Liver (tissue), 9 donors: ENCODE results near the gene GALNT14. TPM values are rescaled to one million over a fixed set of nuclear protein-coding genes. Genes with fewer than 3 reads are reported as not detected.

ENCODE experiments used
- DNase-seq: peaks from one replicate; pipeline ENCODE4 v3.0.0-alpha.2; 2017; ENCODE audit warnings: low spot score
- H3K27ac ChIP-seq, 2 donors: one replicate each; pipeline ENCODE4 v1.7.0; 2013; ENCODE audit warnings: inconsistent platforms in 2 of 2, low read length in 2 of 2, control low read depth in 1 of 2, low read depth in 1 of 2, mild to moderate bottlenecking in 1 of 2
- H3K27me3 ChIP-seq, 4 donors: one replicate each; pipeline versions ENCODE4 v1.6.1 to v1.7.0; 2013; ENCODE audit warnings: low read length in 3 of 4, inconsistent platforms in 1 of 4, mild to moderate bottlenecking in 1 of 4, moderate library complexity in 1 of 4; ENCODE audit not compliant: control insufficient read depth in 4 of 4, insufficient read depth in 4 of 4
- H3K36me3 ChIP-seq, 4 donors: one replicate each; pipeline versions ENCODE4 v1.6.1 to v1.7.0; 2013; ENCODE audit warnings: low read length in 3 of 4, mild to moderate bottlenecking in 3 of 4, low read depth in 1 of 4, moderate library complexity in 1 of 4; ENCODE audit not compliant: control insufficient read depth in 4 of 4, insufficient read depth in 3 of 4
- H3K4me1 ChIP-seq, 4 donors: one replicate each; pipeline versions ENCODE4 v1.6.1 to v1.7.0; 2013; ENCODE audit warnings: low read length in 3 of 4, mild to moderate bottlenecking in 3 of 4, moderate library complexity in 1 of 4; ENCODE audit not compliant: control insufficient read depth in 4 of 4, insufficient read depth in 4 of 4
- H3K4me3 ChIP-seq, 3 donors: one replicate each; pipeline versions ENCODE4 v1.6.1 to v1.7.0; 2013; ENCODE audit warnings: low read length in 3 of 3, control low read depth in 1 of 3, low read depth in 1 of 3, mild to moderate bottlenecking in 1 of 3
- H3K9ac ChIP-seq, 2 donors: one replicate each; pipeline ENCODE4 v1.7.0; 2013; ENCODE audit warnings: low read length in 2 of 2, mild to moderate bottlenecking in 2 of 2, moderate library complexity in 2 of 2, control low read depth in 1 of 2, low read depth in 1 of 2
- H3K9me3 ChIP-seq, 4 donors: one replicate each; pipeline versions ENCODE4 v1.6.1 to v1.7.0; 2013; ENCODE audit warnings: low read length in 3 of 4; ENCODE audit not compliant: control insufficient read depth in 4 of 4
- ATF3 ChIP-seq: IDR thresholded peaks from 2 replicates; pipeline ENCODE4 v1.6.1; 2016; ENCODE audit warnings: antibody characterized with exemption
- CTCF ChIP-seq: fragments of 150-350 bp; IDR thresholded peaks from 2 replicates; pipeline ENCODE4 v1.5.1; 2017; ENCODE audit warnings: improper control_type of control experiment, low read depth, low read length; ENCODE audit not compliant: missing input control
- FOXA1 ChIP-seq: IDR thresholded peaks from 2 replicates; pipeline ENCODE4 v1.6.1; 2016; ENCODE audit warnings: antibody characterized with exemption
- FOXA2 ChIP-seq: IDR thresholded peaks from 2 replicates; pipeline ENCODE4 v1.6.1; 2016; ENCODE audit warnings: antibody characterized with exemption
- GABPA ChIP-seq, 2 donors: IDR thresholded peaks in 1 of 2; conservative IDR thresholded peaks in 1 of 2; 2 replicates each; pipeline ENCODE4 v1.6.1; 2016; ENCODE audit warnings: antibody characterized with exemption in 2 of 2, mild to moderate bottlenecking in 1 of 2, moderate library complexity in 1 of 2
- HNF4A ChIP-seq, 2 donors: conservative IDR thresholded peaks; 2 replicates each; pipeline ENCODE4 v1.6.1; 2016; ENCODE audit warnings: antibody characterized with exemption in 2 of 2, mild to moderate bottlenecking in 2 of 2
- HNF4G ChIP-seq: IDR thresholded peaks from 2 replicates; pipeline ENCODE4 v1.6.1; 2016; ENCODE audit warnings: antibody characterized with exemption
- JUND ChIP-seq, 2 donors: IDR thresholded peaks; 2 replicates each; pipeline ENCODE4 v1.6.1; 2016; ENCODE audit warnings: antibody characterized with exemption in 2 of 2
- MAX ChIP-seq: IDR thresholded peaks from 2 replicates; pipeline ENCODE4 v1.6.1; 2016; ENCODE audit warnings: antibody characterized with exemption
- NR2F2 ChIP-seq: IDR thresholded peaks from 2 replicates; pipeline ENCODE4 v1.6.1; 2016; ENCODE audit warnings: antibody characterized with exemption
- RAD21 ChIP-seq, 2 donors: IDR thresholded peaks; 2 replicates each; pipeline ENCODE4 v1.6.1; 2016; ENCODE audit warnings: antibody characterized with exemption in 2 of 2, mild to moderate bottlenecking in 2 of 2
- REST ChIP-seq: IDR thresholded peaks from 2 replicates; pipeline ENCODE4 v1.6.1; 2016; ENCODE audit warnings: antibody characterized with exemption, mild to moderate bottlenecking
- RXRA ChIP-seq, 2 donors: IDR thresholded peaks; 2 replicates each; pipeline ENCODE4 v1.6.1; 2017 to 2018; ENCODE audit warnings: antibody characterized with exemption in 2 of 2, mild to moderate bottlenecking in 1 of 2
- SP1 ChIP-seq: IDR thresholded peaks from 2 replicates; pipeline ENCODE4 v1.6.1; 2018; ENCODE audit warnings: antibody characterized with exemption, mild to moderate bottlenecking
- TAF1 ChIP-seq: conservative IDR thresholded peaks from 2 replicates; pipeline ENCODE4 v1.6.1; 2016; ENCODE audit warnings: antibody characterized with exemption, mild to moderate bottlenecking
- YY1 ChIP-seq: IDR thresholded peaks from 2 replicates; pipeline ENCODE4 v1.6.1; 2016; ENCODE audit warnings: antibody characterized with exemption, mild to moderate bottlenecking
- ZBTB33 ChIP-seq: IDR thresholded peaks from 2 replicates; pipeline ENCODE4 v1.6.1; 2016; ENCODE audit warnings: antibody characterized with exemption
- WGBS: extraction: QIAGEN DNeasy Blood & Tissue Kit; methylation state at CpG from one replicate; pipeline ENCODE4 v1.1.7; 2013; 5-methylcytosine and 5-hydroxymethylcytosine counted together
- polyA plus RNA-seq, 2 donors: library from polyadenylated mRNA; stranded (reverse) in 1 of 2; unstranded in 1 of 2; fragments of 200-250 nt in 1 of 2; fragments of >200 nt in 1 of 2; fragmentation: Nextera tagmentation in 1 of 2; extraction: Ambion mirVana in 1 of 2; gene quantifications; one replicate each; pipeline versions ENCODE4 v1.2.1 to v1.2.3, GENCODE V29; 2013 to 2015
- total RNA-seq, 2 donors: library from RNA; depleted of rRNA; stranded (reverse); fragments of >200 nt; gene quantifications; one replicate each; pipeline ENCODE4 v1.2.3, GENCODE V29; 2014
- donor health status: healthy.
- donor health status: healthy.
- donor health status: healthy.
- donor health status: healthy.
- donor health status: healthy.

GALNT14 gene
- total and polyA plus RNA-seq, 4 donors = 0.86 to 2.0 (median 1.5) TPM

GRCh38 chr2:30992781-30993180 is 145.5 kb downstream of the GALNT14 start:
- no peak for DNase-seq
- H3K9ac ChIP-seq = no peak overlapping the region
- H3K27me3 ChIP-seq = no peaks in the 10 kb centered on the region
- no peaks in the 10 kb centered on the region for H3K4me1 ChIP-seq
- TF ChIP-seq ZBTB33 (no peak), RAD21 (IDR thresholded peaks at IDR 0.05) (no peak), YY1 (no peak), FOXA1 (no peak), SP1 (no peak), ATF3 (no peak), CTCF (no peak), MAX (no peak), HNF4A (conservative IDR thresholded peaks at IDR 0.05) (no peak), NR2F2 (no peak), REST (no peak), TAF1 (no peak), RXRA (IDR thresholded peaks at IDR 0.05) (no peak), FOXA2 (no peak)
- 91% methylated on average over 18 of the region's 18 CpGs for WGBS
- no peak overlapping the region for H3K4me3 ChIP-seq
- H3K27ac ChIP-seq = no peak overlapping the region
- no peaks in the 10 kb centered on the region for H3K36me3 ChIP-seq
- no peaks in the 10 kb centered on the region for H3K9me3 ChIP-seq

GRCh38 chr2:30990671-30991070 is 147.6 kb downstream of the GALNT14 start:
- Histone ChIP-seq H3K9ac (no peak overlapping the region), H3K27me3 (peaks cover 0 to 4% (median under 1%) of the 10 kb centered on the region in 4 donors), H3K4me1 (no peaks in the 10 kb centered on the region), H3K4me3 (no peak overlapping the region), H3K9me3 (no peaks in the 10 kb centered on the region), H3K27ac (no peak overlapping the region), H3K36me3 (no peaks in the 10 kb centered on the region)
- no peak for DNase-seq
- 87% methylated on average over 4 of the region's 4 CpGs for WGBS
- TF ChIP-seq FOXA2 (no peak), TAF1 (no peak), GABPA (IDR thresholded peaks at IDR 0.05 in 1 of 2, conservative IDR thresholded peaks at IDR 0.05 in 1 of 2) (no peak), HNF4G (no peak), CTCF (no peak), YY1 (no peak), HNF4A (conservative IDR thresholded peaks at IDR 0.05) (no peak), SP1 (no peak), JUND (IDR thresholded peaks at IDR 0.05) (no peak), ATF3 (no peak), RAD21 (IDR thresholded peaks at IDR 0.05) (no peak)
